Central memory CD8-positive, alpha-beta T cell (primary cell): ENCODE results near the gene HLCS.

Experiments
- ATAC-seq: fragments of 150-1000 bp; cut with Tn5 transposase; replicated peaks from 2 replicates; pipeline ENCODE4 v1.10.0; 2022; ENCODE audit warnings: mild to moderate bottlenecking, moderate FRiP score, moderate number of reproducible peaks; ENCODE audit not compliant: poor library complexity, severe bottlenecking; ENCODE audit errors: extremely low read depth
- DNase-seq, 2 donors: peaks; one replicate each; pipeline ENCODE4 v3.0.0; 2021; ENCODE audit warnings: low spot score in 2 of 2
- H3K27ac Mint-ChIP-seq: one replicate; pipeline ENCODE4 v1.8.0; 2022; ENCODE audit warnings: low read depth, mild to moderate bottlenecking, moderate library complexity, mixed read lengths
- H3K27me3 Mint-ChIP-seq: one replicate; pipeline ENCODE4 v1.8.0; 2022; ENCODE audit warnings: mixed read lengths
- H3K36me3 Mint-ChIP-seq: one replicate; pipeline ENCODE4 v1.8.0; 2022; ENCODE audit warnings: mild to moderate bottlenecking, moderate library complexity, mixed read lengths; ENCODE audit not compliant: insufficient read depth
- H3K4me1 Mint-ChIP-seq: one replicate; pipeline ENCODE4 v1.8.0; 2022; ENCODE audit warnings: mixed read lengths
- H3K4me3 Mint-ChIP-seq: one replicate; pipeline ENCODE4 v1.8.0; 2022; ENCODE audit warnings: mild to moderate bottlenecking, moderate library complexity, mixed read lengths
- H3K9me3 Mint-ChIP-seq: one replicate; pipeline ENCODE4 v1.8.0; 2022; ENCODE audit warnings: mixed read lengths

The HLCS gene

DNA sequence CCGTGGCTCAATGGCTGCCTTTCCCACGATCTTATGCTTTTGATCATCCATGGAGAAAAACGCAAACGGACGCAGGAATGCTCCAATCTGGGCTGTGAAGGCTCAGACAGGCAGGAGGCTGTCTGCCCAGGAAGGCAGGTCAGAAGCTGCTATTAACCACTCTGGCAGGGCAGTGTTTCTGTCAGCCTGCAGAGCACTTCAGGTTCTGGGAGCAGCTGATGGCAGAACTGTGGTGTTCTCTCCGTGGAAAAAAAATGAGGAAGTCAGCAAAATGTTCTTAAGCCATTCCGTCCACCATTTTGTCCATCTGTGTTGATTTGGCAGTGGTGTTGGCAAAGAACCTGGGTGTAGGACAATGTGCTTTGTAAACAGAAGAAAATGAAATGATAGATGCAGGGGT lies 175.9 kb downstream of the HLCS start:
- H3K27ac Mint-ChIP-seq = no peak overlapping the region

DNA sequence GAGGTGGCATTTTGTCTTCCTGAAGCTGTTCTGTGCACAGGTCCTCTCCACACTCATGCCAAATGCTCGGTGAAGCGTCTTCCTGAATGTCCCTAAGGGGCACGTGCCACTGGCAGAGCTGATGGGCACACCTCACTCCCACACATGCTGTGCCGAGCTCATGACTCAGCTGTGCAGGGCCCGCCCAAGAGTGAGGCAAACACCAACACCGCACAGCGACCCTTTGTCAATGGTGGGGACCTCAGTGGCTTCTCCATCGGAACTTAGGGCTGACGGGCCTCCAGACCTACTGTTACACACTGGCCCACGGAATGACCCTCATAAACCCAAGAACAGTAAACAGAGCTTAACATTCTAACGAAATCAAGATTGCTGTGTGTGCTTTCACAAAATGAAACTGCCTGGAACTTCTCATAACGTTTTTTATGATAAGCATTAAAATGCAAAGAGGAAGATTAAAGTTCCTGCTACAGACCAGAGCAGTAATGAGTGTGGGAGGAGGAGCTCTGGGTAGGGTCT lies 178.3 kb downstream of the HLCS start:
- H3K4me1 Mint-ChIP-seq = peaks cover 6% of the 10 kb centered on the region
- H3K27ac Mint-ChIP-seq = no peak overlapping the region
- no peak overlapping the region for H3K4me3 Mint-ChIP-seq
- H3K9me3 Mint-ChIP-seq = no peaks in the 10 kb centered on the region
- ATAC-seq (no peak), DNase-seq (no peak)
- H3K36me3 Mint-ChIP-seq = peaks cover 2% of the 10 kb centered on the region
- H3K27me3 Mint-ChIP-seq = no peaks in the 10 kb centered on the region

More for the DNA sequence above, 175.9 kb downstream of the HLCS start:
- no peak overlapping the region for H3K4me3 Mint-ChIP-seq
- H3K4me1 Mint-ChIP-seq = no peaks in the 10 kb centered on the region
- no peaks in the 10 kb centered on the region for H3K9me3 Mint-ChIP-seq
- ATAC-seq = no peak
- DNase-seq = no peak
- H3K36me3 Mint-ChIP-seq = peaks cover 2% of the 10 kb centered on the region
- H3K27me3 Mint-ChIP-seq = no peaks in the 10 kb centered on the region

DNA sequence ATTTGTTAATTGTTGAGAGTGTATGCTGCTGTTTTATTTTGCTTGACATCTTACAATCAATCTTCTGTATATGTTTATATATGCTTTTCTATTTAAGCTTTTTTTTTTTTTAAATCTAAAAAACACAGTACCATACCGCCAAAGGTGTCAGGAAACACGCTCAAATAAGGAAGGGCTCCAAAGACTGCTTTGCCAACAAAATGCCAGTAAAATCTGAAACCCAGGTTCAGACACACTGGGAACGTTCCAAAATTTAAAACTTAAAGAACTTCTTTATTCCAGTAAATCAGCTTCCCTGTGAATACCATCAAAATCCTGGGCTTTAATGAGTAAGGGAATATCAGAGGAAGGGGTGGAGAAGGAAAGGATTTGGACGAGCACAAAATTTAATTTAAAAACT lies 180.3 kb downstream of the HLCS start:
- ATAC-seq (no peak), DNase-seq (no peak)
- H3K27ac Mint-ChIP-seq = no peak overlapping the region
- no peaks in the 10 kb centered on the region for H3K27me3 Mint-ChIP-seq
- no peaks in the 10 kb centered on the region for H3K9me3 Mint-ChIP-seq
- peaks cover 2% of the 10 kb centered on the region for H3K36me3 Mint-ChIP-seq
- H3K4me1 Mint-ChIP-seq = peaks cover 6% of the 10 kb centered on the region
- H3K4me3 Mint-ChIP-seq = no peak overlapping the region

DNA sequence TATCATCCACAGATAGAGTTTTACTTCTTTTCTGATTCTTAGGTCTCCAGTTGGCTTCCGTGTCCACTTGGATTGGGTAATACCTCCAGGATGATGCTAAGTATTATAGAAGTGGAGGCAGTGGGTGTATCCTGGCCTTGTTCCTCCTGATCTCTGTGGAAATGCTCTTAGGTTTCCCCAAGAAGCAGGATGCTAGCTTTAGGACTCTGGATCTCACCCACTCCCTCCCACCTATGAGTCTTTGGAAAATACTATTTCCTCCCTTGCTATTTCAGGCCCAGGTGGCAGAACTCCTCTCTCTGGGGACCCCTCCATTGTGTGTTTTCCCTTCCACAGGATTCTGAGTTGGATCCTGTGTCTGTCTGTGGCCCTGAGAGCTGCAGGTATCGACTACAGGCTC lies 180.9 kb downstream of the HLCS start:
- no peak for ATAC-seq
- no peaks in the 10 kb centered on the region for H3K9me3 Mint-ChIP-seq
- H3K4me1 Mint-ChIP-seq = peaks cover 6% of the 10 kb centered on the region
- H3K27ac Mint-ChIP-seq = no peak overlapping the region
- H3K4me3 Mint-ChIP-seq = no peak overlapping the region
- H3K36me3 Mint-ChIP-seq = peaks cover 2% of the 10 kb centered on the region
- no peaks in the 10 kb centered on the region for H3K27me3 Mint-ChIP-seq
- no peak for DNase-seq

DNA sequence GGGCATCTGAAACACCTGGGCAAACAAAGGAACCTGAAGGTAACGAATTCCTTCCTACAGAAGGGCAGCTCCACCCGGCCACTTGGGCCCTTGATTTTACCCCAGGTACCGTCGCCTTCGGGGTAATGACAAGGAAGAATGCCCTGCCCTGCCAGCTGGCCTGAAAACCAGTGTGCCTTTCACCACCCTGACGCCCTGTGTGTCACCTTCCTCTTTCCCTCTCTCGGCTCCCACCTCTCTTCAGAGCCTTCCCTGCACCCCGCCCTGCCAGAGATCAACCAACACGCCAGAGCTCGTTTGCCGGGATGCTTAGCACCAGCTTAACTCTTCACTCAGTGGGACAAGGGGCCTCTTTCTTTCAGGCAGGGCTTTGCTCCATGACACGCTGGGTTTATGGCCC lies 181.5 kb downstream of the HLCS start:
- DNase-seq (no peak), ATAC-seq (no peak)
- Mint-ChIP-seq H3K9me3 (no peaks in the 10 kb centered on the region), H3K27ac (no peak overlapping the region), H3K4me3 (no peak overlapping the region), H3K27me3 (no peaks in the 10 kb centered on the region), H3K36me3 (peaks cover 2% of the 10 kb centered on the region), H3K4me1 (peaks cover 6% of the 10 kb centered on the region)

DNA sequence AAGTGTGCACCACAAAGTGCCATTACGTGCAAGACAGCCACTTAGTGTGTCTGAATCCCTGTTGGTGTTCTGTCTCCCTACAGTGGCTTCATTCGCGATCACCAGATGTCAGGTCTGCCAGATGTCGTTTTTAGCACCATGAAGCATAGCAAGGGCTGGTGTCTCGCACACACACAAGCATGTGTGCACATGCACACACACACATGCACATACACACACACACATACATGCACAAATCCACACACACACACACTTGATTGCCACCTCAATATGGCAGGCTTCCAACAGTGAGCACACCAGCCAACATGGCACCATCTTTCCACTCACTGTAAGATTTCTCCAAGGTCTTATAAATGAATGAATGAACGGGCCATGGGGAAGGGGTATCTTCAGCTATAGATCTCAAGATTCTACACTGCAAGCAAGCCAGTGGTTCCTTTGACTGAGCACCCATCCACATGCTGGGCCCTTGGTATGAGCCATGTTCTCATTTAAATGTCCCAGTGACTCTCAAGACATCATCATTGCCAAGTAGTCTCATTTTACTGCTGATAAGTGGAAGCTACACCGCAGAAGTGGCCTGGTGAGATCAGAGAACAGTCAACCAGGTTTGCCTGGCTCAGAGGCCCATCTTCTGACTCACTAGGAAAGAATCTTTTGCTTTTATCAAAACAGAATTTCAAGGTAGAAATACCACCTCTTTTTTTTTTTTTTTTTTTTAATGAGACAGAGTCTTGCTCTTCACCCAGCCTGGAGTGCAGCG lies 182.7 kb downstream of the HLCS start:
- ATAC-seq (no peak), DNase-seq (no peak)
- Mint-ChIP-seq H3K36me3 (peaks cover 2% of the 10 kb centered on the region), H3K9me3 (no peaks in the 10 kb centered on the region), H3K4me3 (no peak overlapping the region), H3K27ac (no peak overlapping the region), H3K27me3 (no peaks in the 10 kb centered on the region), H3K4me1 (peaks cover 6% of the 10 kb centered on the region)

DNA sequence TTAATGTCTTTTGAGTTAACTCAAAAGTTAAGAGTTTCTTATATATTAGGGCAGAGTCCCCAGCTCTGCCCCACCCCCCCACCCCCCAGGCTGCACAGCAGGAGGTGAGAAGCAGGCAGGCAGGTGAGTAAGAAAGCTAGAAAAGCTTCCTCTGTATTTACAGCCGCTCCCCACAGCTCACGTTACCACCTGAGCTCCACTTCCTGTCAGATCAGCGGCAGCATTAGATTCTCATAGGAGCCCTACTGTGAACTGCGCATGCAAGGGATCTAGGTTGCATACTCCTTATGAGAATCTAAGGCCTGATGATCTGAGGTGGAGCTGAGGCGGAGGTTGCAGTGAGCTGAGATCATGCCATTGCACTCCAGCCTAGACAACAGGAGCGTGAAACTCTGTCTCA lies 185.6 kb downstream of the HLCS start:
- Mint-ChIP-seq H3K27ac (no peak overlapping the region), H3K36me3 (no peaks in the 10 kb centered on the region), H3K27me3 (no peaks in the 10 kb centered on the region), H3K9me3 (no peaks in the 10 kb centered on the region), H3K4me3 (no peak overlapping the region), H3K4me1 (peaks cover 6% of the 10 kb centered on the region)
- no peak for ATAC-seq
- DNase-seq = no peak

DNA sequence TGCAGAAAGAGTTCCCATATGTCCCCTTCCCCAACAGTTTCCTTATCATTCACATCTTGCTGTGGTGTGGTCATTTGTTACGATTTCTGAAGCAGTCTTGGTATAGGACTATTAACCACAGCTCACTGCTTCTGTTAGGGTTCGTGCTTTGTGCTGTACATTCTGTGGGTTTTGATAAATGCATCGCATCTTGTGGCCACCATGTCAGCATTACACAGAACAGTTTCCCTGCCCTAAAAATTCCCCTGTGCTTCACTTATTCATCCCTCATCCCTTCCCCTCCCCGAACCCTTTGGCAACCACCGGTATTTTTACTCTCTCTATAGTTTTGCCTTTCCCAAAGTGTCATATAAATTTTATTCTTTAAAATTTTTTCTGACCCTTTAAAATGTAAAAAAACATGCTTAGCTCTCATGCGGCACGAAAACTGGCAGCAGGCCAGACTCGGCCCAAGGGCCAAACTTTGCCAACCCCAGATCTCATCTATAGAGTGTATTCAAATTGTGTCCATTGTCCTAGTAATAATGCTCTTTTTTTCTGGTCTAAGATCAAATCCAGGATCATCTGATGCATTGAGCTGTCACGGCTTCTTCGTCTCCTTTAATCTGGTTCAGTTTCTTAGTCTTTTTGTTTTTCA lies 189.4 kb downstream of the HLCS start:
- H3K9me3 Mint-ChIP-seq = no peaks in the 10 kb centered on the region

DNA sequence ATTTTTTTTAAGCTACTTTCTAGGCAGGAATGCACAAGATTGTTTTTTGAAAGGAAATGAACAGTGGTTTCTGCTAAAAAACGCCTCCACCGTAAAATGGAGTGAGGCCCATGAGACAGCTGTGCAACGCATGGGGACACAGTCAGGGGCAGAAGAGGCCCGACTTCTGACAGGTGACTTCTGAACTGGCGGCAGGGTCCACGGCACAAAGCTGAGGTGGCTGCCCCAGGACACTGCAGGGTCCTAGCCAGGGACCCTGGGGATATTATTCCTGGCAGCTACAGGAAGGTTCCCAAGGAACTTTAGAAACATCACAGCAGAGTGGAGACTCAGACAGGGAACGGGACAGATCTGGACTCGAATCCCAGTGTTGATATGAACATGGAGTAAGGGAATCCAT lies 192.5 kb downstream of the HLCS start:
- ATAC-seq (no peak), DNase-seq (no peak)
- no peaks in the 10 kb centered on the region for H3K27me3 Mint-ChIP-seq
- no peak overlapping the region for H3K4me3 Mint-ChIP-seq
- no peak overlapping the region for H3K27ac Mint-ChIP-seq
- H3K36me3 Mint-ChIP-seq = peaks cover 2% of the 10 kb centered on the region
- no peaks in the 10 kb centered on the region for H3K4me1 Mint-ChIP-seq
- no peaks in the 10 kb centered on the region for H3K9me3 Mint-ChIP-seq

More for the DNA sequence above, 189.4 kb downstream of the HLCS start:
- H3K27ac Mint-ChIP-seq = no peak overlapping the region
- H3K27me3 Mint-ChIP-seq = no peaks in the 10 kb centered on the region
- DNase-seq (no peak), ATAC-seq (no peak)
- H3K36me3 Mint-ChIP-seq = peaks cover 2% of the 10 kb centered on the region
- H3K4me3 Mint-ChIP-seq = no peak overlapping the region
- no peaks in the 10 kb centered on the region for H3K4me1 Mint-ChIP-seq

DNA sequence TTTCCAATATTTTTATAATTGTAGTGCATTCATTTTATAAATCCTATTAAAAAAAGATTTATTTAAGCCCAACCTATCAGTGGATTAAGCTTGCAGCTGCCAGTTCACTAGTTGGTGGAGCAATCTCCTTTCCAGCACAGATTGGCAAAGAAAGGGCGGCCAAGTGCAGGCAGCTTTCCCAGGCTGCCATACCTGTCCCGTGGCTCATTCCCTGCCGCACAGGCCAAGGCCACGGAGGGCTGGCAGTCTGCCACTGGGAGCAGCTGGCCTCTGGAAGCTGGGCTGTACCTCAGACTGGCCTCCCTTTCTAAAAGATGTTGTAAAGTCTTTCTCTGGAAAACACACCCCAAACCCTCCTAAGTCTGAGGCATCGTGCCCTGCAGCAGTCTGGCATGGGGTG lies 193.4 kb downstream of the HLCS start:
- ATAC-seq = no peak
- Mint-ChIP-seq H3K27ac (no peak overlapping the region), H3K36me3 (peaks cover 2% of the 10 kb centered on the region), H3K9me3 (no peaks in the 10 kb centered on the region), H3K27me3 (no peaks in the 10 kb centered on the region), H3K4me1 (no peaks in the 10 kb centered on the region), H3K4me3 (no peak overlapping the region)
- no peak for DNase-seq

DNA sequence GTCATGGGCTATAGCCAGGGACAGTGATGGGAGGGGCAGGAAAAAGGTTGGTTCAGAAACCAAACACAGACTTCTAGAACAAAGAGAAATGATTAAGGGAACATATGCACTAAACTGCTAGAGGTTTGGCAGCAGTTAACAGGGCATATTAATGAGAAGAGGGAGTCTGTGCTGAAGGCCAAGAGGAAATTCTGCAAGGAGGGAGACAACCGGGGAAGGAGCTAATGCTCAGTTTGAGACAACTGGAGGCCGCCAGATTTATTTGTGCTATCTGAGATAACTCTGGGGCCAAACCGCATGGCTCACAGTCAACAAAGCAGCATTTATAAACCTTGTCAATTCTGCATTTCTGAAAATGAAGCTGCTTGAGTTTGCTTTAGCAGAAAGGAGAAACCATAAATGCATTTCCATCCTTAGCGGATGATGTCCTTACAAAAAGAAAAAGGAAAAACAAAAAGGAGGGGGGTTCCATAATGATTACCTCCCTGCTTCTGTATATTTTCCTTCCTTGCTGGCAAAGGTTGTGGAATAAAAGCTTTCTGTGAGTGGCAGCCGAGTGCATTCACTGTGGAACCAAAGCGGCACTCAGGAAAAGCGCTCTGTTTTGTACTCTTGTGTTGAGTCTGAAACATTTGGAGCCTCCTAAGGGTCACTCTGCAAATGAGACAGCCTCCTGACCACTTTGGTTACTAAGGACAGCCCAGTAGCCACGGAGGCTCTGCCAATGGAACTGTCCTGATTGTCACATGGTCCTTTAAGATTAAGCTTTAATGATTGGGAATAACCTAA lies 197.2 kb downstream of the HLCS start:
- ATAC-seq (no peak), DNase-seq (no peak)
- peaks cover 5% of the 10 kb centered on the region for H3K4me1 Mint-ChIP-seq
- H3K4me3 Mint-ChIP-seq = no peak overlapping the region
- no peaks in the 10 kb centered on the region for H3K9me3 Mint-ChIP-seq
- no peak overlapping the region for H3K27ac Mint-ChIP-seq
- peaks cover 4% of the 10 kb centered on the region for H3K36me3 Mint-ChIP-seq
- no peaks in the 10 kb centered on the region for H3K27me3 Mint-ChIP-seq

DNA sequence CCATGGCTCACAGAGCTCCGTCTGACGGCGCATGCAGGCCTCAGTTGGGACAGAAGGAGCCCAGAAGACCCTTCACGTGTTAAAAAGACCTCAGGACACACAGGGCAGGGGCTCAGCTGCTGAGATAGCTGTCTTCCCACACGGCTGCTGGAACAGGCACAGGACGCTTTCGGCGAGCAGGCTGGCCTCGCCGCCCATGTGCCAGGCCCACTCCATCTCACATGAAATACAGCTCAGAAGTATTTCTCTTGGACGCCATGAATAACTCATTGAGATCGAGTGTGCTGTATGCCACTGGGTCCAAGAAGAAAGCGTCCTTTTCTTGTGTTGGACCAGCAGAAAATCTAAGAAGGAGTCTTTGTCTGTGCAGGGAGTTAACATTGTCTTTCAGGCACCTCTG lies 198.0 kb downstream of the HLCS start:
- H3K4me1 Mint-ChIP-seq = peaks cover 5% of the 10 kb centered on the region
- no peaks in the 10 kb centered on the region for H3K27me3 Mint-ChIP-seq
- H3K9me3 Mint-ChIP-seq = no peaks in the 10 kb centered on the region
- ATAC-seq = no peak
- H3K4me3 Mint-ChIP-seq = no peak overlapping the region
- no peak for DNase-seq
- H3K27ac Mint-ChIP-seq = no peak overlapping the region
- H3K36me3 Mint-ChIP-seq = peaks cover 3% of the 10 kb centered on the region
